IMR-90 (cell line): ENCODE data around the gene MEPCE. TPM values are rescaled to one million over a fixed set of nuclear protein-coding genes. Genes with fewer than 3 reads are reported as not detected.
A peak's percentile ranks its signal among the peaks of the same experiment; 100 is the strongest.

Experiments used
- ATAC-seq: fragments of 200-7000 bp; cut with Tn5 transposase; 2 replicates; pipeline ENCODE4 v1.9.1; 2020; ENCODE audit warnings: low read depth, mild to moderate bottlenecking, moderate library complexity
- BruUV-seq: library from RNA; stranded (reverse); fragments of 400-500 nt; replicated peaks from 2 replicates; lab custom pipeline; 2021; lab: Mats Ljungman, UMichigan
- CTCF ChIA-PET: fragments of 300-600 bp; formaldehyde crosslinking; extraction: SDS; loops from one replicate; lab custom pipeline; 2021; ENCODE audit warnings: antibody characterized with exemption; lab: Yijun Ruan, JAX
- POLR2A ChIA-PET: fragments of 300-600 bp; sonication (Branson Sonifier 250); formaldehyde crosslinking; loops from one replicate; lab custom pipeline; 2022; ENCODE audit warnings: antibody characterized with exemption; ENCODE audit not compliant: unreplicated experiment; lab: Charles Lee
- DNase-seq: peaks from one replicate; pipeline ENCODE4 v3.0.0; 2013
- H2AFZ ChIP-seq: replicated peaks from 2 replicates; pipeline ENCODE3; 2013; ENCODE audit warnings: low read length, mild to moderate bottlenecking; ENCODE audit not compliant: poor library complexity
- H2AK5ac ChIP-seq: 2 replicates; pipeline ENCODE4 v1.6.1; 2013; ENCODE audit warnings: low read depth, low read length, inconsistent platforms
- H2AK9ac ChIP-seq: replicated peaks from 2 replicates; pipeline ENCODE3; 2013; ENCODE audit warnings: mild to moderate bottlenecking, low read depth, low read length, moderate library complexity; ENCODE audit not compliant: poor library complexity
- H2BK120ac ChIP-seq: 2 replicates; pipeline ENCODE4 v1.6.1; 2013; ENCODE audit warnings: low read depth, low read length, inconsistent platforms
- H2BK15ac ChIP-seq: 3 replicates; pipeline ENCODE4 v1.6.1; 2013; ENCODE audit warnings: low read depth, low read length, inconsistent platforms
- H2BK20ac ChIP-seq: 2 replicates; pipeline ENCODE4 v1.6.1; 2013; ENCODE audit warnings: low read depth, mild to moderate bottlenecking, inconsistent platforms, low read length, moderate library complexity
- H2BK5ac ChIP-seq: 2 replicates; pipeline ENCODE4 v1.6.1; 2013; ENCODE audit warnings: mild to moderate bottlenecking, low read depth, low read length, inconsistent platforms; ENCODE audit not compliant: poor library complexity, severe bottlenecking
- H3K14ac ChIP-seq: replicated peaks from 2 replicates; pipeline ENCODE4 v1.6.1; 2013; ENCODE audit warnings: low read depth, low read length, inconsistent platforms
- H3K18ac ChIP-seq: 2 replicates; pipeline ENCODE4 v1.6.1; 2013; ENCODE audit warnings: low read depth, low read length, control low read depth
- H3K23ac ChIP-seq: 2 replicates; pipeline ENCODE4 v1.6.1; 2013; ENCODE audit warnings: low read depth, low read length, inconsistent platforms
- H3K27ac ChIP-seq: 2 replicates; pipeline ENCODE4 v1.5.1; 2013; ENCODE audit warnings: mild to moderate bottlenecking, control low read depth, low read length; ENCODE audit not compliant: insufficient read depth
- H3K27me3 ChIP-seq: 2 replicates; pipeline ENCODE4 v1.6.1; 2013; ENCODE audit warnings: low read length; ENCODE audit not compliant: control insufficient read depth, insufficient read depth
- H3K36me3 ChIP-seq: 2 replicates; pipeline ENCODE4 v1.6.1; 2013; ENCODE audit warnings: low read length, mixed read lengths; ENCODE audit not compliant: control insufficient read depth, insufficient read depth
- H3K4ac ChIP-seq: 2 replicates; pipeline ENCODE4 v1.6.1; 2013; ENCODE audit warnings: low read depth, low read length, inconsistent platforms
- H3K4me1 ChIP-seq: 2 replicates; pipeline ENCODE4 v1.6.1; 2013; ENCODE audit warnings: low read length, mixed read lengths; ENCODE audit not compliant: control insufficient read depth, insufficient read depth
- H3K4me2 ChIP-seq: 2 replicates; pipeline ENCODE4 v1.6.1; 2013; ENCODE audit warnings: low read depth, mild to moderate bottlenecking, control low read depth, low read length, moderate library complexity
- H3K4me3 ChIP-seq: 2 replicates; pipeline ENCODE4 v1.5.1; 2013; ENCODE audit warnings: low read depth, mild to moderate bottlenecking, control low read depth, low read length, moderate library complexity; ENCODE audit not compliant: insufficient read depth
- H3K56ac ChIP-seq: 2 replicates; pipeline ENCODE4 v1.6.1; 2013; ENCODE audit warnings: low read length, inconsistent platforms; ENCODE audit not compliant: insufficient read depth; ENCODE audit errors: extremely low read depth
- H3K79me1 ChIP-seq, 2 experiments: 2 replicates each; pipeline ENCODE4 v1.6.1; 2013; ENCODE audit warnings: low read length in 2 of 2, inconsistent platforms in 1 of 2, low read depth in 1 of 2
- H3K9ac ChIP-seq: 2 replicates; pipeline ENCODE4 v1.6.1; 2013; ENCODE audit warnings: low read depth, low read length, control low read depth
- H3K9me1 ChIP-seq: 2 replicates; pipeline ENCODE4 v1.6.1; 2013; ENCODE audit warnings: low read length, inconsistent platforms; ENCODE audit not compliant: insufficient read depth
- H3K9me3 ChIP-seq: 2 replicates; pipeline ENCODE4 v1.6.1; 2013; ENCODE audit warnings: low read length; ENCODE audit not compliant: control insufficient read depth, insufficient read depth
- H4K20me1 ChIP-seq: 2 replicates; pipeline ENCODE4 v1.6.1; 2013; ENCODE audit warnings: low read length, inconsistent platforms; ENCODE audit not compliant: insufficient read depth
- H4K5ac ChIP-seq: 2 replicates; pipeline ENCODE4 v1.6.1; 2013; ENCODE audit warnings: mild to moderate bottlenecking, low read depth, low read length, control low read depth
- H4K8ac ChIP-seq, 2 experiments: 2 replicates each; pipeline ENCODE4 v1.6.1; 2013; ENCODE audit warnings: low read depth in 2 of 2, low read length in 2 of 2, control low read depth in 1 of 2, inconsistent platforms in 1 of 2
- H4K91ac ChIP-seq: 2 replicates; pipeline ENCODE4 v1.6.1; 2013; ENCODE audit warnings: low read depth, low read length, inconsistent platforms; ENCODE audit not compliant: insufficient read depth
- BHLHE40 ChIP-seq: fragments of 150-350 bp; IDR thresholded peaks from 2 replicates; pipeline ENCODE4 v1.6.1; 2016; ENCODE audit warnings: mild to moderate bottlenecking, low read depth, low read length
- CEBPB ChIP-seq: IDR thresholded peaks from 2 replicates; pipeline ENCODE4 v1.6.1; 2012; ENCODE audit warnings: low read depth, low read length, improper control_type of control experiment
- CHD1 ChIP-seq: IDR thresholded peaks from 2 replicates; pipeline ENCODE4 v1.6.1; 2012; ENCODE audit warnings: low read depth, low read length, improper control_type of control experiment
- FOS ChIP-seq: fragments of 150-350 bp; IDR thresholded peaks from 2 replicates; pipeline ENCODE4 v1.6.1; 2016; ENCODE audit warnings: low read depth, low read length
- MAFK ChIP-seq: IDR thresholded peaks from 2 replicates; pipeline ENCODE4 v1.6.1; 2012; ENCODE audit warnings: low read depth, low read length, improper control_type of control experiment
- MAZ ChIP-seq: IDR thresholded peaks from 2 replicates; pipeline ENCODE4 v1.6.1; 2012; ENCODE audit warnings: low read depth, mild to moderate bottlenecking, low read length, improper control_type of control experiment, moderate library complexity, borderline replicate concordance
- MXI1 ChIP-seq: IDR thresholded peaks from 2 replicates; pipeline ENCODE4 v1.6.1; 2012; ENCODE audit warnings: low read depth, mild to moderate bottlenecking, low read length, moderate library complexity, borderline replicate concordance
- NFE2L2 ChIP-seq: fragments of 150-350 bp; IDR thresholded peaks from 2 replicates; pipeline ENCODE4 v1.6.1; 2016; ENCODE audit warnings: low read depth, mild to moderate bottlenecking, low read length
- POLR2A ChIP-seq: IDR thresholded peaks from 2 replicates; pipeline ENCODE4 v1.6.1; 2012; ENCODE audit warnings: mild to moderate bottlenecking, low read depth, low read length
- RAD21 ChIP-seq: IDR thresholded peaks from 2 replicates; pipeline ENCODE4 v1.6.1; 2012; ENCODE audit warnings: low read length, improper control_type of control experiment
- RCOR1 ChIP-seq: IDR thresholded peaks from 2 replicates; pipeline ENCODE4 v1.6.1; 2012; ENCODE audit warnings: mild to moderate bottlenecking, low read length, improper control_type of control experiment; ENCODE audit not compliant: insufficient replicate concordance
- RFX5 ChIP-seq: IDR thresholded peaks from 2 replicates; pipeline ENCODE4 v1.8.0; 2012; ENCODE audit warnings: low read depth, mild to moderate bottlenecking, low read length, moderate library complexity
- SMC3 ChIP-seq: fragments of 150-350 bp; IDR thresholded peaks from 2 replicates; pipeline ENCODE4 v1.6.1; 2016; ENCODE audit warnings: low read depth, mild to moderate bottlenecking, antibody characterized with exemption, low read length, moderate library complexity
- WGBS, 2 experiments: methylation state at CpG; one replicate each; pipeline versions ENCODE4 v1.1.5 to v1.1.7; 2013; ENCODE audit warnings: missing lambda C conversion rate in 2 of 2; ENCODE audit not compliant: insufficient read length in 1 of 2; ENCODE audit errors: extremely low coverage in 2 of 2; 5-methylcytosine and 5-hydroxymethylcytosine counted together
- dilution Hi-C: fragments of 300-500 bp; cut with HindIII; formaldehyde crosslinking; loops from one replicate; pipeline ENCODE4 v1.14.3; 2018; ENCODE audit warnings: low sequenced_read_pairs; ENCODE audit not compliant: unreplicated experiment
- in situ Hi-C: fragments of 300-500 bp; cut with MboI; formaldehyde crosslinking; loops from 3 replicates; pipeline ENCODE4 v1.14.3; 2019; ENCODE audit warnings: low sequenced_read_pairs, inconsistent platforms, mixed read lengths
- intact Hi-C: fragments of 100-400 bp; cut with micrococcal nuclease; formaldehyde crosslinking; loops from 2 replicates; pipeline ENCODE4 v1.10.0; 2022
- polyA plus RNA-seq, 3 experiments: library from polyadenylated mRNA; depleted of rRNA; stranded (reverse); fragments of >200 nt; gene quantifications; 2 replicates each; pipeline ENCODE4 v1.2.3, GENCODE V29; 2012; ENCODE audit warnings: low replicate concordance in 1 of 3
- total RNA-seq: library from RNA; depleted of rRNA; stranded (reverse); fragments of >200 nt; gene quantifications from 2 replicates; pipeline ENCODE4 v1.2.3, GENCODE V29; 2012
- TF ChIP-seq, protein P1 (sequence below): fragments of 150-350 bp; IDR thresholded peaks from 2 replicates; pipeline ENCODE4 v1.6.1; 2016; ENCODE audit warnings: low read depth, mild to moderate bottlenecking, low read length, moderate library complexity, borderline replicate concordance
- TF ChIP-seq, protein P2 (sequence below): conservative IDR thresholded peaks from 2 replicates; pipeline ENCODE4 v1.5.1; 2012; ENCODE audit warnings: mild to moderate bottlenecking, low read depth, low read length, improper control_type of control experiment
- TF ChIP-seq, protein P3 (sequence below): fragments of 150-350 bp; IDR thresholded peaks from 2 replicates; pipeline ENCODE4 v1.6.1; 2017; ENCODE audit warnings: mild to moderate bottlenecking, antibody characterized with exemption, low read length, low read depth

The MEPCE gene
- total and polyA plus RNA-seq, 2 of the 4 experiments (the other 2 are of a cell fraction) = 18.2 to 22.9 TPM

DNA sequence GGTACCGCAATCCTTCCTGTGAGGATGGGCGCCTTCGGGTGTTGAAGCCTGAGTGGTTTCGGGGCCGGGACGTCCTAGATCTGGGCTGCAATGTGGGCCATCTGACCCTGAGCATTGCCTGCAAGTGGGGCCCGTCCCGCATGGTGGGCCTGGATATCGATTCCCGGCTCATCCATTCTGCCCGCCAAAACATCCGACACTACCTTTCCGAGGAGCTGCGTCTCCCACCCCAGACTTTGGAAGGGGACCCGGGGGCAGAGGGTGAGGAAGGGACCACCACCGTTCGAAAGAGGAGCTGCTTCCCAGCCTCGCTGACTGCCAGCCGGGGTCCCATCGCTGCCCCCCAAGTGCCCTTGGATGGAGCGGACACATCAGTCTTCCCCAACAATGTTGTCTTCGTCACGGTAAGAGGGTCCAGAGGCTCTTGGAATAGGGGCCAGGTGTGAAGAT, 1.7 kb downstream of the MEPCE start:
- Histone ChIP-seq H2BK15ac (no peak overlapping the region), H3K27me3 (no peaks in the 10 kb centered on the region), H3K9me1 (peaks cover 13% of the 10 kb centered on the region), H3K14ac (no peak overlapping the region), H3K9ac (no peak overlapping the region), H2BK5ac (no peak overlapping the region), H3K4me1 (peaks cover 8% of the 10 kb centered on the region; the same call in 1 of the 2 replicates), H2AFZ (no peak overlapping the region), H4K91ac (no peak overlapping the region), H3K36me3 (peaks cover 28% of the 10 kb centered on the region), H2BK20ac (no peak overlapping the region), H4K20me1 (peaks cover 13% of the 10 kb centered on the region), H3K23ac (no peak overlapping the region), H3K56ac (no peak overlapping the region), H3K4ac (no peak overlapping the region), H3K27ac (no peak overlapping the region), H2AK9ac (peak overlapping the region; percentile 70), H3K9me3 (no peaks in the 10 kb centered on the region), H2AK5ac (peak overlapping the region; percentile 4; the same call in 1 of the 2 replicates), H3K4me2 (peak overlapping the region; percentile 77; the same call in 1 of the 2 replicates), H3K79me1 (peaks cover 15 to 56% of the 10 kb centered on the region in 2 experiments), H4K5ac (no peak overlapping the region), H2BK120ac (no peak overlapping the region), H3K4me3 (no peak overlapping the region), H4K8ac (no peak overlapping the region; a peak in 1 of 4 replicates), H3K18ac (no peak overlapping the region)
- 94% methylated on average over 12 of the region's 23 CpGs; no CpG with 5 or more reads in 1 of the 2 experiments for WGBS, 2 experiments
- ATAC-seq (no peak), DNase-seq (no peak)
- ChIA-PET CTCF (no interaction called here), POLR2A (interaction anchor here (0.7 kb wide), 1 partner anchor 13 kb away, joined by 3 read pairs; no protein-coding TSS in a partner anchor)
- dilution Hi-C loops = no loop called here
- in situ Hi-C loops = loop anchor here (25.0 kb wide), 1 partner anchor 681 kb away; no protein-coding TSS in a partner anchor
- intact Hi-C loops = no loop called here
- TF ChIP-seq MAZ = no peak
- no peak for TF ChIP-seq SMC3
- TF ChIP-seq MXI1 = no peak
- no peak for TF ChIP-seq BHLHE40
- no peak for TF ChIP-seq RCOR1
- TF ChIP-seq, protein P1, sequence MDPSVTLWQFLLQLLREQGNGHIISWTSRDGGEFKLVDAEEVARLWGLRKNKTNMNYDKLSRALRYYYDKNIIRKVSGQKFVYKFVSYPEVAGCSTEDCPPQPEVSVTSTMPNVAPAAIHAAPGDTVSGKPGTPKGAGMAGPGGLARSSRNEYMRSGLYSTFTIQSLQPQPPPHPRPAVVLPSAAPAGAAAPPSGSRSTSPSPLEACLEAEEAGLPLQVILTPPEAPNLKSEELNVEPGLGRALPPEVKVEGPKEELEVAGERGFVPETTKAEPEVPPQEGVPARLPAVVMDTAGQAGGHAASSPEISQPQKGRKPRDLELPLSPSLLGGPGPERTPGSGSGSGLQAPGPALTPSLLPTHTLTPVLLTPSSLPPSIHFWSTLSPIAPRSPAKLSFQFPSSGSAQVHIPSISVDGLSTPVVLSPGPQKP = no peak
- TF ChIP-seq POLR2A = no peak
- TF ChIP-seq CEBPB = no peak
- TF ChIP-seq RAD21 = no peak
- TF ChIP-seq FOS = no peak
- no peak for TF ChIP-seq NFE2L2
- no peak for TF ChIP-seq CHD1
- TF ChIP-seq, protein P2, sequence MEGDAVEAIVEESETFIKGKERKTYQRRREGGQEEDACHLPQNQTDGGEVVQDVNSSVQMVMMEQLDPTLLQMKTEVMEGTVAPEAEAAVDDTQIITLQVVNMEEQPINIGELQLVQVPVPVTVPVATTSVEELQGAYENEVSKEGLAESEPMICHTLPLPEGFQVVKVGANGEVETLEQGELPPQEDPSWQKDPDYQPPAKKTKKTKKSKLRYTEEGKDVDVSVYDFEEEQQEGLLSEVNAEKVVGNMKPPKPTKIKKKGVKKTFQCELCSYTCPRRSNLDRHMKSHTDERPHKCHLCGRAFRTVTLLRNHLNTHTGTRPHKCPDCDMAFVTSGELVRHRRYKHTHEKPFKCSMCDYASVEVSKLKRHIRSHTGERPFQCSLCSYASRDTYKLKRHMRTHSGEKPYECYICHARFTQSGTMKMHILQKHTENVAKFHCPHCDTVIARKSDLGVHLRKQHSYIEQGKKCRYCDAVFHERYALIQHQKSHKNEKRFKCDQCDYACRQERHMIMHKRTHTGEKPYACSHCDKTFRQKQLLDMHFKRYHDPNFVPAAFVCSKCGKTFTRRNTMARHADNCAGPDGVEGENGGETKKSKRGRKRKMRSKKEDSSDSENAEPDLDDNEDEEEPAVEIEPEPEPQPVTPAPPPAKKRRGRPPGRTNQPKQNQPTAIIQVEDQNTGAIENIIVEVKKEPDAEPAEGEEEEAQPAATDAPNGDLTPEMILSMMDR = no peak
- TF ChIP-seq RFX5 = no peak
- TF ChIP-seq, protein P3, sequence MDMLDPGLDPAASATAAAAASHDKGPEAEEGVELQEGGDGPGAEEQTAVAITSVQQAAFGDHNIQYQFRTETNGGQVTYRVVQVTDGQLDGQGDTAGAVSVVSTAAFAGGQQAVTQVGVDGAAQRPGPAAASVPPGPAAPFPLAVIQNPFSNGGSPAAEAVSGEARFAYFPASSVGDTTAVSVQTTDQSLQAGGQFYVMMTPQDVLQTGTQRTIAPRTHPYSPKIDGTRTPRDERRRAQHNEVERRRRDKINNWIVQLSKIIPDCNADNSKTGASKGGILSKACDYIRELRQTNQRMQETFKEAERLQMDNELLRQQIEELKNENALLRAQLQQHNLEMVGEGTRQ = no peak
- TF ChIP-seq MAFK = no peak
- BruUV-seq = no TSS peak
